GOT3 (cell line): ENCODE measurements around the gene CNP.

Source experiments
- DNase-seq: peaks from one replicate; lab custom pipeline; 2025; ENCODE audit warnings: mixed read lengths; lab: John Stamatoyannopoulos, UW

The CNP gene

DNA sequence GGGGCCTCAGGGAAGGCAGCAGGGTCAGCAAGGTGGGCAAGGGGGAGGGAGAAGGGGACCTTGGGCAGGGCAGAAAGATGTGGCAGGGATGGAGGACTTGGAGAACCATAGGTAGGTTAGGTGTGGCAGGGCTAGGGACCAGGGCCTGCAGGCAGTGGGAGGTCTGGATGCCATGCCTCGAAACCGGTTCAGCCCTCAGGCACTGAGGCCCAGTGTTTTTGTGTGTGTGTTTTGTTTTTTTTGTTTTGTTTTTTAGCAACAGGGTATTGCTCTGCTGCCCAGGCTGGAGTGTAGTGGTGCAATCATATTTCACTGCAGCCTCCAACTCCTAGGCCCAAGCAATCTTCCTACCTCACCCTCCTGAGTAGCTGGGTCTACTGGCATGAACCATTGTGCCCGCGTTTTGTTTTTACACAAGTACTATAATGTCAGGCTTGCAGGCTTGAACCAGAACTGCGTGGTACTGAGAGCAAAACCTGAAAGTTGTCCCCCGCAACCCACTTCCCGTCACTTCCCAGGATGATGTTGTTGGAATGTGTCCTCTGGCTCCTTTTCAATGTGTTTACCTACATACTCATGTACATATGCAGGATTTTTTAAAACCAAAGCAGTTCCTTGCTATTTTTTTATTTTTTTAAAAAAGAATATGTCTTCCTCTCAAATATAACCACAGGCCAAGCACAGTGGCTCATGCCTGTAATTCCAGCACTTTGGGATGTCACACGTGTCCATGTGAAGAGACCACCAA lies 23.8 kb upstream of the CNP start:
- DNase-seq: no peak

- no peak for DNase-seq
These were observed 23.1 kb upstream of the CNP start for GRCh38 chr17:41943492-41943891.

DNA sequence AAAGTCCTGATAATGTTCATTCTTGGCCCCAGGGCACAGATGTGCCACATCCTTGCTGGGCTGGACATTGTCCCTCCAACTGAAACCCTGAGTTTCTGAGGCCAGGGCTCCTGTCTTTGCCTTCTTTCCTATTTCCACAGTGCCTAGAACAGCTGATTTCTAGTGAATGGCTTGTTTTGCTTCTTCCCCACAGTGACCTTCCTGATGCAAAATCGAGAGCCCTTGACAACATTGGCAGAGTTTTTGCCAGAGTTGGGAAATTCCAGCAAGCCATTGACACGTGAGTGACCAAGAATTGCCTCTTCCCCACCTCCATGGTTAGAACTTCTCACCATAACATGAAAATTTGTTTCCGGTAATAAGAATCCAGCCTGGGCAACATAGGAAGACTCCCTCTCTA lies 21.7 kb upstream of the CNP start:
- no peak for DNase-seq

DNA sequence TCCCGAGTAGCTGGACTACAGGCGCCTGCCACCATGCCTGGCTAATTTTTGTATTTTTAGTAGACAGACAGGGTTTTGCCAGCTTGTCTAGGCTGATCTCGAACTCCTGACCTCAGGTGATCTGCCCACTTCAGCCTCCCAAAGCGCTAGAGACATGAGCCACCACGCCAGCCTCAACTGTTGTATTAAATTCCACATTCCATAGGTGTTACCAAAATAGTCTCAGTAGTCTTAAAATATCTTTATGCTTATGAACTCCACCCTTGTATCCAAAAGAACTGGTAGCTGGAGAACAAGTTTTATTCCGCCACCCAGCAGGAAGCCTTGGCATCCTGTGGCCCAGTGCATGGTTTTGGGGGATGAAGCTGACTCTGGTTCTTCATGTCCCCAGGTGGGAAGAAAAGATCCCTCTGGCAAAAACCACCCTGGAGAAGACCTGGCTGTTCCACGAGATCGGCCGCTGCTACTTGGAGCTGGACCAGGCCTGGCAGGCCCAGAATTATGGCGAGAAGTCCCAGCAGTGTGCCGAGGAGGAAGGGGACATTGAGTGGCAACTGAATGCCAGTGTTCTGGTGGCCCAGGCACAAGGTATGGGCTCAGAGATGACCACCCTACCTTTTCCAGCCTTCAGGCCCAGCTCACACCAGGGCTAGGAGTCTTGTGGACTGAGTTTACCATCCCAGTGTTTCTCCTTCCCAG lies 17.7 kb upstream of the CNP start:
- DNase-seq: no peak

DNA sequence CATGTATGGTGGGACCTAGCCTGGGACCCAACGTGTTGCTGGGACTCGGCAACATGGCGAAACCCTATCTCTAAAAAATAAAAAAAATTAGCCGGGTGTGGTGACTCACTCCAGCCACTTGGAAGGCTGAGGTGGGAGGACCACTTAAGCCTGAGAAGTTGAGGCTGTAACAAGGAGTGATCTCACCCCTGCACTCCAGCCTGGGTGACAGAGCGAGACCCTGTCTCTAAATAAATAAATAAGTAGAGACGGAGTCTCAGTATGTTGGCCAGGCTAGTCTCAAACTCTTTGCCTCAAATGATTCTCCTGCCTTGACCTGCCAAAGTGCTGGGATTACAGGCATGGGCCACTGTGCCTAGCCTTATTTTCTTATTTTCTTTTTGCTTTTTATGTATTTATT lies 10.1 kb upstream of the CNP start:
- DNase-seq: no peak

- DNase-seq: no peak
These were observed 9.3 kb upstream of the CNP start for GRCh38 chr17:41957031-41957868.

DNA sequence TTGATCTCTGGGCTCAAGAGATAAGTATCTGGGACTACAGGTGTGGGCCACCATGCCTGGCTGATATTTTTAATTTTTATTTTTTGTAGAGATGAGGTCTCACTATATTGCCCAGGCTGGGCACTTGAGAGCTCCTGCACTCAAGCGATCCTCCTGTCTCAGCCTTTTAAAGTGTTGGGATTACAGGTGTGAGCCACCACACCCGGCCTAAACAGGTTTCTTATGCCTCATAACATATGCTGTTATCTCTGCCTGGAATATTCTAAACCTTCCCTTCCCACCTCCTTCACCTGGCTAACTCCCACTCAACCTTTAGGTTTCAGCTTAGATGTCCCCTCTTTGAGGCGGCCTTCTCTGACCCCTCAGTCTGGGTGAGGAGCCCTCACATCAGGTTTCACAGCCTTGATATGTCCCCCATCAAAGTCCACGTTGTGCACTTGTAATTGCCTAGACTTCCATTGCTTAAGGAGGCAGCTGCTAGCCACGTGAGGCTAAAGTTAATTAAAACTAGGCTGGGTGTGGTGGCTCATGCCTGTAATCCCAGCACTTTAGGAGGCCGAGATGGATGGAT lies 8.6 kb upstream of the CNP start:
- DNase-seq: no peak

DNA sequence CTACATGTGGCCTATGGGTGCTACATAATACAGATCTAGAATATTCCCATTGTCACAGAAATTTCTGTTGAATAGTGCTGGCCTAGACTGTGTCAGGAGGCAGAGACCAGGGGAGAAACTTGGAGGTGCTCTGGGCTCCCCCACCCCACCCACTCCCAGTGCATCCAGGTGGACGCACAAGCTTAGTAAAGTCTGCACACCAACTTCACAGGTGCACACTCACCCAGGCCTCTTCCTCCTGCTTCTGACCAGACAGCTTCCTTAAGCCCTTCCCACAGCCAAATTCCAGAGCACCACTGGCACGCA lies 7.6 kb upstream of the CNP start:
- no peak for DNase-seq

DNA sequence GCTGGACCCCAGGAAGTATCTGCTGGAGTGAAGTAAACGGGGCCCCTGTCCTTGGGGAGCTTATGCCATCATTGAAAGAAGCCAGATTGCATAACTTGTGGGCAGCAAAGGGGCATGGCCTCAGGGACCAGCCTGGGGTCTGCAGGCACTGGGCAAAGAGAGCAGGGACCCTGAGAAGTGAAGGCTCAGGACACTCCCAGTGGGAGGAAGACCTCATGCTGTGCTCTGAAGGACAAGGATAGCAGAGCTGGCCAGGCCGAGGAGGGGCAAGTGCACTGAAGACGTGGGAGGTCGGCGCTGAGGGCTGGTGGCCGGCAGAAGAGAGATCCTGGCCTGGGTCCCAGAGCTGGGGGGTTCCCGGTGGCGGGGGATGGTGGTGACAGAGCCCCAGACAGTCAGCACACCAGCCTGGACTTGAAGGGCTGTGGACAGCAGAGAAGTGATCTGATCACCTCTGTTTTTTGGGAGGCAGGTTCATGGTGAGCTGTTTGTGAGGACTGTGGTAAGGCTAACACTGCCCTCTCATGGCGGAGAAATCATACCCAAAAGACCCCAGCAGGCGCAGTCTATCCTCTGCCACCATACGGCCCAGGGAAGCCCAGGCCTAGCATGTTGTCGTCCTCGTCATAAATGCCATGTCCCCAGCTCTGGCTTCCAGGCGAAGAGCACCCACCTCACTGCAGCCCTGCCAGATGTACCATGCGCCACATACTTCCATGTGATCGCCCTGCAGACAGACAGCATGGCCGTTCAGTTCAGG lies 7.1 kb upstream of the CNP start:
- no peak for DNase-seq

- DNase-seq: no peak
These were observed 4.5 kb upstream of the CNP start for GRCh38 chr17:41962111-41962510.

- DNase-seq: no peak
These were observed 3.7 kb upstream of the CNP start for GRCh38 chr17:41962768-41963434.

DNA sequence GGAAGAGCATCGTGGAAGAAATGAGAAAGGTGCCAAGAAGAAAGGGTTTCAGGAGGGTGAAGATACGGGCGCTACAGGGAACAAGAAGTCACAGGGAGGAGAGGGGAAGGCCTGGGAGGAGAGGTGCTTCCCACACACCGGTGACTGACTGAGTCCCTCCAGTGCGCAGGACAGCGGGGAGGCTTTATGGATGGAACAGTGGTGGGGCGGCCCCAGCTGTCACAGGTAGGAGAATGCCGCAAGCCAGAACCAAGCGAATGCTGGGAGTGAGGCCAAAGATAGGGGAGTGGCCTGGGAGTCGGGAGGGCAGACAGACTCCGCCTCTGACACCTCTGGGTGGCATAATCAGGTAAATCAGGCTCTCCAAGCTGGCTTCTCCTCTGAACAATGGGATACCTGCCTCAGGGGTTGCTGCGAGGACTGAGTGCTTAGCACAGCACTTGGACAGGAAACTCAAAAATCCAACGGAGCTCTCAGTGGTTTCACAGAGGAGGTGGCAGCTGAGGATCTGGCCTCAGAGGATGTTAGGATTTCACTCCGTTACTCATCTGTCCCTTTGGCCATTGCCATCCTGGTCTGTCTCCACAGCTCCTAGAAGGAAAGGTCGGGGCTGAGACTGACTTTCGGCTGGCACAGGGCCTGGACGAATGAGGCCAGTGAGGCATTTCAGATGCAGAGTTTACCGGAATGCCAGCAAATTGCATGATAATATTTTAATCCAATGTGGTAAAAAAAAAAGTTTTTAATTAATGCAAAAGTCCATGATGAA lies 717 bp upstream of the CNP start:
- DNase-seq: no peak

DNA sequence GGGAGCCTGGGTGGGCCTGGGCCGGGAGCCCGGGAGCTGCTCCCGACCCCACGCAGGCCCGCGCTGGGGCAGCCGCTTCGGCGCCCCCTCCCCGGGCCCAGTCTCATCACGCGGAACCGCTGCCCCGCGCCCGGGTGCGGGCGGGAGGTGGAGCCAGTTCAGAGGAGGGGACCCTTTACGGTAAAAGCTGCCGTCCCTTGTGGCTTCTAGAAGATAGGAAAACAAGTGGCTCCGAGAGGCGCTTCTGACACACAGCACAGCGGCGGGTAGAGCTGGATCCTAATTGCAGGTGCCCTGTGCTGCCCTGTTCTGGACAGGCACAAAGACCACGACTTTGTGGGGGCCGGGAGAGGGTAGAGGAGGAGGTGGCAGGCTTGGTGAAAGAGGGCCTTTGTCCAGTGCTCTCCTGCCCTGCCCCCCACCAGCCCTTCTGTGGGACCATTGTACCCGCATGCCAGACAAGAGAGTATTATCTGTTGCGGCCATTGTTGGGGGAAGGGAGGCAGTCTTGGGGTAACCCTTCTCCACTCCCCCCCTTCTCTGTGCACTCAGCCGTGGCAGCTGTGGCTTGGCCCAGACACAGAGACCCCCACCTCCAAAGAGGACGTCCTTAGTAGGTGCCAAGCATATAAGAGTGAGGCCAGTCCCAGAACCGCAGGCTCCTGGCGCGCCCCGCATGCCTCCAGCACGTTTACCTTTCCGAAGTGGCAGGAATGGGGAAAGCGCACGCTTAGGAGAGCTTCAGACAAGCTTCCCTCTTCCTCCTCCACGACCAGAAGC lies 736 bp downstream of the CNP start:
- no peak for DNase-seq

- DNase-seq: no peak
These were observed 1.5 kb downstream of the CNP start for GRCh38 chr17:41967921-41968578.

DNA sequence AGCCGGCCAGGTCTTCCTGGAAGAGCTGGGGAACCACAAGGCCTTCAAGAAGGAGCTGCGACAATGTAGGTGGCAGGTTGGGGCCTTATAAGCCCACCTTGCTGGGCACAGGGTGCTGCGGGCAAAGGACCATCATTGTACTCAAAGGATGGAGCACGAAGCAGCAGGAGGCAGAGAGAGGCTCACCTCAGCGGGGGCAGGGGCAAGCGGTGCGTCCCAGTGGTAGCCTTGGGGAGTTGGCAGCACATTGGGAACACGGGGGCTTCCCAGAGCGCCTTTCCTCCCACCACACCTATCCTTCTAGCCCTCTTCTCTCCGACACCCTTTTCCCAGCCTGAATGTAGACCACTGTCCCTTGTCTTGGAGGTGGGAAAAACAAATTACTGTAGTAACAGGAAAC lies 2.1 kb downstream of the CNP start:
- DNase-seq: no peak

DNA sequence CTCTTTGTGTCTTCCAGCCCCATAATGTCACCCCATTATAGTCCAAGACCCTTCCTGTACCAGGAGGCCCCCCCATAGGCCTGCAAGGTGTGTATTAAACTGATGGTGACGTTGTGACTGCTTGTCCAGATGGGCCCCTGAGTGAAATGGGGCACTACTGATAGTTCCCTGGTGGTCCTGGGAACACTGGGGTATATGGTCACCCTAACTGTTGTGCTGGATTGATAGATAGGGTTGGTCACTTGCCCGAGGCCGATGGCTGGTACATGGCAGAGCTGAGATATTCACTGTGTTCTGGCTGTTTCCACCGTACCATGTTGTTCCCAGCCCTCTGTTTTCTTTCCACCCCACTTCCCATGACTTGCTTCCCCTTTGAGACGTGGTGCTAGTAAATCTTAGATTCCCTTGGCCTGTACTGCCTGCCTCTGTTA lies 4.3 kb downstream of the CNP start:
- no peak for DNase-seq

DNA sequence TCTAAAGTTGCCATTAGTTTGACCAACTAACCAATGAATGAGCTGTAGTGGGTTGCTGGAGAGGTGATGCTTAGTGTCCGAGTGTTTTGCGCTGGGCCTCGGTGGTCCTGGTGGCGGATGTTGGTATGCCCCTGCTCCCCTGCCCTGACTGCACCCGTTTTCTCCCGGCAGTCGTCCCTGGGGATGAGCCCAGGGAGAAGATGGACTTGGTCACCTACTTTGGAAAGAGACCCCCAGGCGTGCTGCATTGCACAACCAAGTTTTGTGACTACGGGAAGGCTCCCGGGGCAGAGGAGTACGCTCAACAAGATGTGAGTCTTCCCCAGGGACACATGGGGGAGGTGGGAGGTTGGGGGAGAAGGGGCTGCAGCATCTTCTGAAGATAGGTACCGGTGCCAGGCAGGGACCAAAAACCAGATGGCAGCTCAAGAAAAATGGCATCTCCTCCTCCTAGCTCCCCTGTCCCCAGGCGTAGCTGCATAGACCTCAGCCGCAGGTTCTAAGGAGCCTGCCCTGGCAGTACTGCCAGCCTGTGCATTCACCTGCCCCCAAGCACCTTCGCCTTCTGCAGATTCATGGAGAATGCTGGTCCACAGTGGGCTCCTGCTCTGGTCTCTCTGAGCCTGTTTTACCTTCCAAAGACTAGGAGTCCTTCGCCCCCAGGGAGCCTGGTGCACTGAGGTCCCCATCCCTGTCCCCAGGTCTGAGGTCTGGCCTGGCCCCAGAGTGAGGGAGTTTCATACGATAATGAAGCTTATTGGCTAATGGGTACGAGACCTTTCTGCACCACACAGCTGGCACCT lies 5.3 kb downstream of the CNP start:
- no peak for DNase-seq
